HepG2 (cell line): ENCODE data around the gene EIF4ENIF1.

Source experiments
- CBX5 ChIP-seq: sonication (generic); formaldehyde crosslinking; IDR thresholded peaks from 2 replicates; pipeline ENCODE4 v1.4.0; 2020; ENCODE audit warnings: missing genetic modification reagents, borderline replicate concordance
- CREB1 ChIP-seq, 2 experiments: fragments of 450-650 bp in 1 of 2; IDR thresholded peaks; 2 replicates each; pipeline ENCODE4 v1.6.1; 2016 to 2017; ENCODE audit warnings: control low read depth in 1 of 2, mild to moderate bottlenecking in 1 of 2, missing compliant biosample characterization in 1 of 2, missing genetic modification characterization in 1 of 2
- FOSL2 ChIP-seq: sonication (generic); formaldehyde crosslinking; IDR thresholded peaks from 2 replicates; pipeline ENCODE4 v1.4.0; 2020; ENCODE audit warnings: missing genetic modification reagents
- PHF20 ChIP-seq: sonication (generic); formaldehyde crosslinking; IDR thresholded peaks from 2 replicates; pipeline ENCODE4 v1.5.0; 2020; ENCODE audit warnings: mild to moderate bottlenecking, missing genetic modification reagents
- TAF1 ChIP-seq: sonication (generic); formaldehyde crosslinking; IDR thresholded peaks from 2 replicates; pipeline ENCODE4 v1.4.0; 2020; ENCODE audit warnings: missing genetic modification reagents
- ZBTB8A ChIP-seq: sonication (generic); formaldehyde crosslinking; IDR thresholded peaks from 2 replicates; pipeline ENCODE4 v1.4.0; 2020; ENCODE audit warnings: mild to moderate bottlenecking, low read depth, missing genetic modification reagents, borderline replicate concordance
- ZKSCAN1 ChIP-seq: fragments of 150-350 bp; IDR thresholded peaks from 2 replicates; pipeline ENCODE4 v1.6.1; 2014; ENCODE audit warnings: low read length
- ZNF414 ChIP-seq: sonication (generic); formaldehyde crosslinking; IDR thresholded peaks from 2 replicates; pipeline ENCODE4 v1.5.0; 2020; ENCODE audit warnings: missing genetic modification reagents
- TF ChIP-seq, protein P1 (sequence below): sonication (generic); formaldehyde crosslinking; IDR thresholded peaks from 2 replicates; pipeline ENCODE4 v1.5.0; 2020; ENCODE audit warnings: mild to moderate bottlenecking, missing genetic modification reagents, moderate library complexity

- TF ChIP-seq TAF1 (CRISPR knock-in tag): no peak
- TF ChIP-seq CBX5: no peak
- TF ChIP-seq, protein P1, sequence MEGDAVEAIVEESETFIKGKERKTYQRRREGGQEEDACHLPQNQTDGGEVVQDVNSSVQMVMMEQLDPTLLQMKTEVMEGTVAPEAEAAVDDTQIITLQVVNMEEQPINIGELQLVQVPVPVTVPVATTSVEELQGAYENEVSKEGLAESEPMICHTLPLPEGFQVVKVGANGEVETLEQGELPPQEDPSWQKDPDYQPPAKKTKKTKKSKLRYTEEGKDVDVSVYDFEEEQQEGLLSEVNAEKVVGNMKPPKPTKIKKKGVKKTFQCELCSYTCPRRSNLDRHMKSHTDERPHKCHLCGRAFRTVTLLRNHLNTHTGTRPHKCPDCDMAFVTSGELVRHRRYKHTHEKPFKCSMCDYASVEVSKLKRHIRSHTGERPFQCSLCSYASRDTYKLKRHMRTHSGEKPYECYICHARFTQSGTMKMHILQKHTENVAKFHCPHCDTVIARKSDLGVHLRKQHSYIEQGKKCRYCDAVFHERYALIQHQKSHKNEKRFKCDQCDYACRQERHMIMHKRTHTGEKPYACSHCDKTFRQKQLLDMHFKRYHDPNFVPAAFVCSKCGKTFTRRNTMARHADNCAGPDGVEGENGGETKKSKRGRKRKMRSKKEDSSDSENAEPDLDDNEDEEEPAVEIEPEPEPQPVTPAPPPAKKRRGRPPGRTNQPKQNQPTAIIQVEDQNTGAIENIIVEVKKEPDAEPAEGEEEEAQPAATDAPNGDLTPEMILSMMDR (CRISPR knock-in tag): no peak
- no peak for TF ChIP-seq CREB1 (IDR thresholded peaks at IDR 0.05)
- no peak for TF ChIP-seq CREB1 (CRISPR knock-in tag; IDR thresholded peaks at IDR 0.05)
- TF ChIP-seq ZBTB8A (CRISPR knock-in tag): no peak
- no peak for TF ChIP-seq PHF20 (CRISPR knock-in tag)
- no peak for TF ChIP-seq ZKSCAN1
- no peak for TF ChIP-seq FOSL2 (CRISPR knock-in tag)
- no peak for TF ChIP-seq ZNF414 (CRISPR knock-in tag)
Measured at GRCh38 chr22:31441652-31442051, 48.0 kb downstream of the EIF4ENIF1 start.
